ENCODE results near the gene ALDOA. TPM values are rescaled to one million over a fixed set of nuclear protein-coding genes. Genes with fewer than 3 reads are reported as not detected.

ALDOA gene
- polyA plus RNA-seq, 1 experiment = 631 TPM

- no peaks in the 10 kb centered on the region for H3K27me3 ChIP-seq (ENCODE audit: control insufficient read depth, insufficient read depth, low read length)
- CTCF ChIA-PET = interaction anchor here (1.4 to 2.6 kb wide), 2 partner anchors 9 kb away, joined by 3 to 8 read pairs; partner anchors contain the start of gene TBX6
- no peak for DNase-seq (ENCODE audit: low read depth, low spot score)
- no peaks in the 10 kb centered on the region; the same call in 1 of the 2 replicates for H3K9me3 ChIP-seq (ENCODE audit: control insufficient read depth, insufficient read depth, low read length)
- H3K27ac ChIP-seq (ENCODE audit: low read depth, low read length) = no peak overlapping the region
- TF ChIP-seq CTCF (IDR thresholded peaks at IDR 0.05; ENCODE audit: low read depth, low read length) = no peak
- POLR2A ChIA-PET = no interaction called here
- H3K4me3 ChIP-seq (ENCODE audit: low read depth, low read length) = no peak overlapping the region
Measured at GRCh38 chr16:30083216-30084055, 17.9 kb downstream of the ALDOA start.

- DNase-seq (ENCODE audit: low read depth, low spot score) = no peak
- H3K27me3 ChIP-seq (ENCODE audit: control insufficient read depth, insufficient read depth, low read length) = no peaks in the 10 kb centered on the region
- ChIA-PET CTCF (interaction anchor here (1.4 kb wide), 1 partner anchor 8 kb away, joined by 3 read pairs; the partner anchor contains the start of gene TBX6), POLR2A (interaction anchor here (0.7 to 0.9 kb wide), 2 partner anchors 19 to 318 kb away, joined by 3 read pairs; partner anchors contain the start of gene ALDOA)
- H3K4me3 ChIP-seq (ENCODE audit: low read depth, low read length) = no peak overlapping the region
- no peaks in the 10 kb centered on the region; the same call in 1 of the 2 replicates for H3K9me3 ChIP-seq (ENCODE audit: control insufficient read depth, insufficient read depth, low read length)
- H3K27ac ChIP-seq (ENCODE audit: low read depth, low read length) = no peak overlapping the region
- TF ChIP-seq CTCF (IDR thresholded peaks at IDR 0.05; ENCODE audit: low read depth, low read length) = no peak
Measured at GRCh38 chr16:30084096-30084815, 18.7 kb downstream of the ALDOA start.

- no peak overlapping the region for H3K27ac ChIP-seq (ENCODE audit: low read depth, low read length)
- DNase-seq (ENCODE audit: low read depth, low spot score) = no peak
- TF ChIP-seq CTCF (IDR thresholded peaks at IDR 0.05; ENCODE audit: low read depth, low read length) = no peak
- H3K27me3 ChIP-seq (ENCODE audit: control insufficient read depth, insufficient read depth, low read length) = no peaks in the 10 kb centered on the region
- ChIA-PET CTCF (interaction anchor here (0.6 to 1.4 kb wide), 2 partner anchors 7 to 12 kb away, joined by 3 read pairs; partner anchors contain the start of gene TBX6), POLR2A (interaction anchor here (0.7 to 0.9 kb wide), 2 partner anchors 19 to 317 kb away, joined by 3 read pairs; partner anchors contain the start of gene ALDOA)
- no peaks in the 10 kb centered on the region; the same call in 1 of the 2 replicates for H3K9me3 ChIP-seq (ENCODE audit: control insufficient read depth, insufficient read depth, low read length)
- no peak overlapping the region for H3K4me3 ChIP-seq (ENCODE audit: low read depth, low read length)
Measured at GRCh38 chr16:30084816-30085159, 19.2 kb downstream of the ALDOA start.

GRCh38 chr16:30085247-30085646 lies 19.7 kb downstream of the ALDOA start:
- no peak for DNase-seq (ENCODE audit: low read depth, low spot score)
- peak overlapping the region; percentile 21 for H3K27ac ChIP-seq (ENCODE audit: low read depth, low read length)
- ChIA-PET CTCF (interaction anchor here (0.6 kb wide), 1 partner anchor 11 kb away, joined by 3 read pairs; no protein-coding TSS in a partner anchor), POLR2A (interaction anchor here (0.7 to 0.9 kb wide), 2 partner anchors 20 to 317 kb away, joined by 3 read pairs; partner anchors contain the start of gene ALDOA)
- no peak for TF ChIP-seq CTCF (IDR thresholded peaks at IDR 0.05; ENCODE audit: low read depth, low read length)
- no peak overlapping the region for H3K4me3 ChIP-seq (ENCODE audit: low read depth, low read length)
- H3K9me3 ChIP-seq (ENCODE audit: control insufficient read depth, insufficient read depth, low read length) = no peaks in the 10 kb centered on the region; the same call in 1 of the 2 replicates
- H3K27me3 ChIP-seq (ENCODE audit: control insufficient read depth, insufficient read depth, low read length) = no peaks in the 10 kb centered on the region

All from AG04450 (cell line).